PC-9 (cell line): Measurements from ENCODE around the gene C3orf85. TPM values are rescaled to one million over a fixed set of nuclear protein-coding genes. Genes with fewer than 3 reads are reported as not detected.

Source experiments
- BruUV-seq: library from RNA; stranded (reverse); fragments of 400-500 nt; replicated peaks from 2 replicates; lab custom pipeline; 2021; lab: Mats Ljungman, UMichigan
- CTCF ChIA-PET: fragments of 300-600 bp; sonication (Branson Sonifier 250); formaldehyde crosslinking; loops from one replicate; lab custom pipeline; 2022; ENCODE audit warnings: antibody characterized with exemption; lab: Charles Lee
- POLR2A ChIA-PET: fragments of 300-600 bp; sonication (Branson Sonifier 250); formaldehyde crosslinking; loops from one replicate; lab custom pipeline; 2022; ENCODE audit warnings: antibody characterized with exemption; ENCODE audit not compliant: unreplicated experiment; lab: Charles Lee
- DNase-seq, 2 experiments: peaks; one replicate each; pipeline versions ENCODE4 v3.0.0 to v3.0.0-alpha.2; 2015 to 2022; ENCODE audit warnings: mixed read lengths in 1 of 2
- H2AFZ ChIP-seq: fragments of 200-600 bp; sonication (generic); 2 replicates; pipeline ENCODE4 v1.8.1; 2017; ENCODE audit warnings: antibody characterized with exemption
- H3F3A ChIP-seq: fragments of 200-600 bp; sonication (generic); 2 replicates; pipeline ENCODE4 v1.8.1; 2017; ENCODE audit warnings: antibody characterized with exemption, mild to moderate bottlenecking, low read depth; ENCODE audit not compliant: insufficient read depth
- H3K27ac ChIP-seq: fragments of 200-600 bp; sonication (generic); 2 replicates; pipeline ENCODE4 v1.6.1; 2016; ENCODE audit warnings: mixed run types
- H3K27me3 ChIP-seq: fragments of 200-600 bp; sonication (generic); 2 replicates; pipeline ENCODE4 v1.6.1; 2016; ENCODE audit warnings: low read depth, mixed run types; ENCODE audit not compliant: insufficient read depth
- H3K36me3 ChIP-seq: fragments of 200-600 bp; sonication (generic); 2 replicates; pipeline ENCODE4 v1.6.1; 2016; ENCODE audit warnings: low read depth, mixed run types
- H3K4me1 ChIP-seq: fragments of 200-600 bp; sonication (generic); replicated peaks from 2 replicates; pipeline ENCODE4 v1.6.1; 2016; ENCODE audit warnings: mixed run types; ENCODE audit not compliant: insufficient read depth
- H3K4me2 ChIP-seq: fragments of 200-600 bp; sonication (generic); 2 replicates; pipeline ENCODE4 v1.6.1; 2017; ENCODE audit warnings: mixed run types
- H3K4me3 ChIP-seq: fragments of 200-600 bp; sonication (generic); 2 replicates; pipeline ENCODE4 v1.6.1; 2016; ENCODE audit warnings: mixed run types
- H3K79me2 ChIP-seq: fragments of 200-600 bp; sonication (generic); 2 replicates; pipeline ENCODE4 v1.6.1; 2017; ENCODE audit warnings: low read depth, mixed run types
- H3K9me2 ChIP-seq: fragments of 200-600 bp; sonication (generic); 2 replicates; pipeline ENCODE4 v1.8.1; 2017; ENCODE audit warnings: mild to moderate bottlenecking; ENCODE audit not compliant: insufficient read depth
- H3K9me3 ChIP-seq: fragments of 200-600 bp; sonication (generic); 2 replicates; pipeline ENCODE4 v1.8.1; 2016; ENCODE audit warnings: low read depth; ENCODE audit not compliant: insufficient read depth
- H4K20me1 ChIP-seq: fragments of 200-600 bp; sonication (generic); 2 replicates; pipeline ENCODE4 v1.8.1; 2017; ENCODE audit not compliant: insufficient read depth
- EZH2 ChIP-seq: fragments of 200-600 bp; sonication (generic); IDR thresholded peaks from 2 replicates; pipeline ENCODE4 v1.8.0; 2017; ENCODE audit warnings: antibody characterized with exemption, low read depth
- intact Hi-C: fragments of 100-400 bp; cut with micrococcal nuclease; formaldehyde crosslinking; loops from one replicate; pipeline ENCODE4 v1.10.0; 2022; ENCODE audit not compliant: unreplicated experiment
- total RNA-seq: library from RNA; stranded (reverse); gene quantifications from 2 replicates; pipeline ENCODE4 v1.2.3, GENCODE V29; 2021
- TF ChIP-seq, protein P1 (sequence below): fragments of 200-600 bp; sonication (generic); conservative IDR thresholded peaks from 2 replicates; pipeline ENCODE4 v1.6.1; 2017; ENCODE audit warnings: mixed run types, antibody characterized with exemption, mild to moderate bottlenecking, moderate library complexity

The C3orf85 gene
- total RNA-seq, 1 experiment from 2014 or later: not detected

DNA sequence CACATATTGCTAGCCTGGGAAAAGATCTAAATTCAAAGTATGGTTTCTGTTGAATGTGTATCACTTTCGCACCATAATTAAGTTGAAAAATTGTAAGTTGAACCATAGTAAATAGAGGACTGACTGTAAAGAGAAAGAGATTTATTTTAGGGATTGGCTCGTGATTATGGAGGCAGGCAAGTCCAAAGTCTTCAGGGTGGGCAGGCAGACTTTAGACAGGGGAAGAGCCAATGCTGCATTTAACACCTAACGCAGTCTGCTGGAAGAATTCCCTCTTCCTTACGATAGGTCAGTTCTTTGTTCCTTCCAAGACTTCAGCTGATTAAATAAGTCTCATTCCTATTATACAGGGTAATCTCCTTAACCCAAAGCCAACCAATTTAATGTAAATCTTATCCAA is 15.8 kb downstream of the C3orf85 start:
- 0 out of 2 replicates have a peak, but pooled peaks cover 2% of the 10 kb centered on the region for H3K9me2 ChIP-seq
- no peaks in the 10 kb centered on the region for H3K4me1 ChIP-seq
- ChIA-PET POLR2A (no interaction called here), CTCF (no interaction called here)
- H4K20me1 ChIP-seq: no peaks in the 10 kb centered on the region
- H3K4me2 ChIP-seq: no peak overlapping the region
- no peak for TF ChIP-seq EZH2
- TF ChIP-seq, protein P1, sequence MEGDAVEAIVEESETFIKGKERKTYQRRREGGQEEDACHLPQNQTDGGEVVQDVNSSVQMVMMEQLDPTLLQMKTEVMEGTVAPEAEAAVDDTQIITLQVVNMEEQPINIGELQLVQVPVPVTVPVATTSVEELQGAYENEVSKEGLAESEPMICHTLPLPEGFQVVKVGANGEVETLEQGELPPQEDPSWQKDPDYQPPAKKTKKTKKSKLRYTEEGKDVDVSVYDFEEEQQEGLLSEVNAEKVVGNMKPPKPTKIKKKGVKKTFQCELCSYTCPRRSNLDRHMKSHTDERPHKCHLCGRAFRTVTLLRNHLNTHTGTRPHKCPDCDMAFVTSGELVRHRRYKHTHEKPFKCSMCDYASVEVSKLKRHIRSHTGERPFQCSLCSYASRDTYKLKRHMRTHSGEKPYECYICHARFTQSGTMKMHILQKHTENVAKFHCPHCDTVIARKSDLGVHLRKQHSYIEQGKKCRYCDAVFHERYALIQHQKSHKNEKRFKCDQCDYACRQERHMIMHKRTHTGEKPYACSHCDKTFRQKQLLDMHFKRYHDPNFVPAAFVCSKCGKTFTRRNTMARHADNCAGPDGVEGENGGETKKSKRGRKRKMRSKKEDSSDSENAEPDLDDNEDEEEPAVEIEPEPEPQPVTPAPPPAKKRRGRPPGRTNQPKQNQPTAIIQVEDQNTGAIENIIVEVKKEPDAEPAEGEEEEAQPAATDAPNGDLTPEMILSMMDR: no peak
- no peaks in the 10 kb centered on the region for H3F3A ChIP-seq
- H3K27ac ChIP-seq: no peak overlapping the region
- H3K27me3 ChIP-seq: no peaks in the 10 kb centered on the region; the same call in 1 of the 2 replicates
- no peaks in the 10 kb centered on the region for H3K79me2 ChIP-seq
- no peaks in the 10 kb centered on the region for H3K36me3 ChIP-seq
- no peak for DNase-seq
- H2AFZ ChIP-seq: no peak overlapping the region
- H3K9me3 ChIP-seq: no peaks in the 10 kb centered on the region
- intact Hi-C loops: no loop called here
- BruUV-seq: no TSS peak
- H3K4me3 ChIP-seq: no peak overlapping the region

GRCh38 chr3:109154979-109155378 is 18.5 kb downstream of the C3orf85 start:
- no peaks in the 10 kb centered on the region for H3K27me3 ChIP-seq
- no peaks in the 10 kb centered on the region for H4K20me1 ChIP-seq
- ChIA-PET CTCF (no interaction called here), POLR2A (no interaction called here)
- TF ChIP-seq, protein P1: no peak
- no peak for TF ChIP-seq EZH2
- no peaks in the 10 kb centered on the region for H3K36me3 ChIP-seq
- H3K4me2 ChIP-seq: no peak overlapping the region
- no peaks in the 10 kb centered on the region for H3K4me1 ChIP-seq
- no peaks in the 10 kb centered on the region for H3K9me2 ChIP-seq
- H3K9me3 ChIP-seq: no peaks in the 10 kb centered on the region
- H3F3A ChIP-seq: no peaks in the 10 kb centered on the region
- intact Hi-C loops: no loop called here
- no peak overlapping the region for H2AFZ ChIP-seq
- BruUV-seq: no TSS peak
- H3K27ac ChIP-seq: no peak overlapping the region
- H3K79me2 ChIP-seq: no peaks in the 10 kb centered on the region
- no peak overlapping the region for H3K4me3 ChIP-seq
- no peak for DNase-seq

GRCh38 chr3:109155828-109156227 is 19.3 kb downstream of the C3orf85 start:
- no peaks in the 10 kb centered on the region for H3K27me3 ChIP-seq
- no peak overlapping the region for H3K27ac ChIP-seq
- H3K9me3 ChIP-seq: no peaks in the 10 kb centered on the region
- H3K4me2 ChIP-seq: no peak overlapping the region
- ChIA-PET CTCF (no interaction called here), POLR2A (interaction anchor here (0.6 kb wide), 1 partner anchor 969 kb away, joined by 3 read pairs; no protein-coding TSS in a partner anchor)
- H3K4me3 ChIP-seq: no peak overlapping the region
- no peaks in the 10 kb centered on the region for H3K9me2 ChIP-seq
- no peaks in the 10 kb centered on the region for H3K79me2 ChIP-seq
- H3F3A ChIP-seq: no peaks in the 10 kb centered on the region
- no peak for DNase-seq
- H4K20me1 ChIP-seq: no peaks in the 10 kb centered on the region
- BruUV-seq: no TSS peak
- intact Hi-C loops: no loop called here
- H3K36me3 ChIP-seq: no peaks in the 10 kb centered on the region
- TF ChIP-seq, protein P1: no peak
- no peak for TF ChIP-seq EZH2
- H2AFZ ChIP-seq: no peak overlapping the region
- H3K4me1 ChIP-seq: no peaks in the 10 kb centered on the region
